KBM-7 (cell line): ENCODE data around the gene CCDC70.
"Not testable (repeated sequence)": the region's sequence is repeated elsewhere in the genome, so short reads cannot be mapped to it uniquely, and the experiment has no call there.

Source experiments
- DNase-seq: peaks from one replicate; pipeline ENCODE4 v3.0.0-alpha.2; 2015
- in situ Hi-C: fragments of 300-500 bp; cut with MboI; formaldehyde crosslinking; loops from 2 replicates; pipeline ENCODE4 v1.14.3; 2020; ENCODE audit warnings: low sequenced_read_pairs, low pct_unique_long_range_greater_than_20kb, mixed read lengths

The CCDC70 gene

DNA sequence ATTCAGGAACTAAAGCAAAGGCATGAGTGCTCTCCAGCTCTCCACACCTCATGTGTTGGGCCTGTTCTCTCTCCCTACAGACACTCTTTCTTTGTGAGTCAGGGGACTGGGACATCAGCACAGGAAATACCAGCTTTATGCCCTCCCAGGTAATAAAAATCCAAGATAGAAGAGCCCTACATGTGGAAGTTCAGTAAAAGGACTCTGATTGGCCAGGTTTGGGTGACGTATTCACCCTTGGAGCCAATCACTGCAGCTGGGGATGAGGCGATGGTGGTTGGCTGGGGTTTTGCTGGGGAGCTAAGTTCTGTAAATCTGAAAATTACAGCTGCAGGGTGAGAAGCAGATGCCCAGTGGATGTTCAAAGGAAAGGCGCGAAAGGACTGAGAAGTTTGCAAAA, 32.5 kb downstream of the CCDC70 start:
- in situ Hi-C loops = no loop called here

DNA sequence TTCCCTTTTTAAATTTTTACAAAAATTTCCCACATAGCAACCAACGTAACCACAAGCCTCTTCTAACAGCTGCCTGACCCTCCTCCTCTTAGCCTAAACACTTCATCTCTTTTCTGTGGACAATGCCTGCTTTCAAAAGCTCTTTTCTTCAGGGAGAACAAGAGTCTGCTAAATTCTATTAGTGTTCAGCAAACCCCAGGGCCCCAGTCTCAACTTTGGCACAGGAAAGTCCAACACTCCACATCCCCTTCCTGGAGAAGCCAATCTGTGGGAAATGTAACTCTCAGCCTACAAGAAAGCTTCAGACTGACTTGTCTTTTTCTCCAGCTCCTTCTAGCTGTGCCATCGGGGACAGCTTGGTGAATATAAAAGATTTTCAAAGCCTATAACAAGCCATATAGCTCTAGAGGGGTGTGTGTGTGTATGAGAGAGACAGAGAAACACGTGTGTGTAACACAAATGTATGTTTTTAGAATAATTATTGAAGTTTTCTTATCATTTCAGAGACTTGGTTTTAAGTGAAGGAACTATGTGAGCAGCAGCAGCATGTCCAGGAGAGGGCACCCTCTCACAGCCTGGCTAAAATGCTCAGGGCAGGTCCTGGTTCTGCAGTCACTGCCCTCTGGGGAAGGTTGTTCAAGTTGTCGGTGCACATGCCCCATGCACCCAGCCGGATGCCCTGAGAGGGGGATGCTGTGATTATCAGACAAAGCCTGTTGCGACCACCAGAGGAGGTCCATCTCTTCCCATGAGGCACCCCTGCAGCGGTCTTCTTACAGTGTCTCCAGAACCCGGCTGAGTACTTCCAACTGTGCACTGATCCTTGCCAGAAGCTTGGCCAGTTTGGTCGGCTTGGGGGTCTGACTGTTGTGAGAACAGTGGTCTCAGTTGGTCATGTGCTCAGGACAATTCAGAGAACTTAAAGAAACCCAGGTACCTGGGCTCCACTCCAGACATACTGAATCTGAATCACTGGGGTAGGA, 34.4 kb downstream of the CCDC70 start:
- in situ Hi-C loops = no loop called here
- peak; percentile 74 for DNase-seq

More for the DNA sequence above, 32.5 kb downstream of the CCDC70 start:
- DNase-seq = no peak

DNA sequence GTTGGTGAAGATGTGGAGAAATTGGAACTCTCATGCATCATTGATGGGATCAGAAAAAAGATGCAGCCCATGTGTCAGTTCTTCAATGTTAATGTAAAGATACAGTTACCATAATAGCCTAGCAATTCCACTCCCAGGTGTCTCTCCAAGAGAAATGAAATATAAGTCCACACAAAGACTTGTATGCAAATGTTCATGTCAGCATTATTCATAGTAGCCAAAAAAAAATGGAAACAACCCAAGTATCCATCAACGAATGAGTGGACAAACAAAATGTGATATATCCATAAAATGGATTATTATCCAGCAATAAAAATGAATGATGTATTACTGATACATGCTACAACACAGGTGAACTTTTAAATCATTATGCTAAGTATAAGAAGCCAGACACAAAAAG, 38.7 kb downstream of the CCDC70 start:
- no peak for DNase-seq
- in situ Hi-C loops = no loop called here

DNA sequence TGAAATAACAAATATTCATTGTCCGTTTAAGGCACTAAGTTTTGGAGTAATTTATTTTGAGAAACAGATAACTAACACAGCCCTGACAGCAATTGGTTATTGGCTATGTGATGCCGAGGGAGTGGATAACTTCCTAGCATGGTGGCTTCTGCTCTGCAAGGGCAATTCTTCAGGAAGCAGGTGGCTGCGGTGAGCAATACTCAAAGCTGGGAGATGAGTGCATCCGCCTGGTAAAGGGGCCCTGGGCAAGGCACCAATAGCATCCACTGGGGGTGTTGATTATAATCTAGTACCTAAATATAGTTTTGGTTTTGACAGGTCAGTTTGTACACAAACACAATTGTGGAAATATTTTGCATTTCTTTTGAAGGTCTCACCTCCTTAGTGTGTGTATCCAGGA, 41.0 kb downstream of the CCDC70 start:
- in situ Hi-C loops = no loop called here

DNA sequence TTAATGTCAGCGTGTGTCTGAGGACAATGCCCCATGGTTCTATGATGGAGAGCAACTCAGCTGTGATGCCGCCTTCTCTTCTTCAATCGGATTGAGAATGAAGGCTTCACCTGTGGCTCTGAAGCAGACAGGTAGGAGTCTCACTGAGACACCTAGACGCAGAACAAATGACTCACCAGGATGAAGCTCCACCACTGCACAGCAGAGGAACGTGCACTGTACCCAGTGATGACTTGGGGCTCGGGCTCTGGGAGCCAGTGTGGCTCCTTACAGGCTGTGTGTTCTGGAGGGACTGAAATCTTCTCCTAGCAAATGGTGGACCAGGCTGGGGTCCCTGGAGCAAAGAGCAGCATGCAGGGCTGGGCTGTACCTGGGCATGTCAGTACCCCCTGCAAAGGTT, 44.0 kb downstream of the CCDC70 start:
- DNase-seq = no peak
- in situ Hi-C loops = no loop called here

More for the DNA sequence above, 41.0 kb downstream of the CCDC70 start:
- DNase-seq = peak; percentile 76

DNA sequence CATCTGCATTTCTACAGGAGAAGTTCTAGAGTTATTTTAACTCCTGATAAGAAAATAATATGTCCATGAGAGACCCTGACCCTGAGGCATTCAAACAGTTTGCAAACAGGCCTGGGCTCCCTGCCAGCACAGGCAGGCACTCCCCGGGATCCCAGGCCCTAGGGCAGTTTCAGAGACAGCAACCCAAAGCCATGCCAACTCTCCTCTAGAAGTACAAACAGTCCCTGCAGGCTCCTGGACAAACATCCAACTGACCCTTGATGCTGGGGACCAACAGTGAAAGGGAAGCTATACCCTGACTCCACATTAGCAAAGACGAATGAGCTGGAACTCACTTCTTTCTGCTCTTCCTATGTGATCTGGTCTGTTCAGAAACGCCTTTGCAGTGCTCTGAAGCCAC, 44.8 kb downstream of the CCDC70 start:
- DNase-seq = no peak
- in situ Hi-C loops = no loop called here

DNA sequence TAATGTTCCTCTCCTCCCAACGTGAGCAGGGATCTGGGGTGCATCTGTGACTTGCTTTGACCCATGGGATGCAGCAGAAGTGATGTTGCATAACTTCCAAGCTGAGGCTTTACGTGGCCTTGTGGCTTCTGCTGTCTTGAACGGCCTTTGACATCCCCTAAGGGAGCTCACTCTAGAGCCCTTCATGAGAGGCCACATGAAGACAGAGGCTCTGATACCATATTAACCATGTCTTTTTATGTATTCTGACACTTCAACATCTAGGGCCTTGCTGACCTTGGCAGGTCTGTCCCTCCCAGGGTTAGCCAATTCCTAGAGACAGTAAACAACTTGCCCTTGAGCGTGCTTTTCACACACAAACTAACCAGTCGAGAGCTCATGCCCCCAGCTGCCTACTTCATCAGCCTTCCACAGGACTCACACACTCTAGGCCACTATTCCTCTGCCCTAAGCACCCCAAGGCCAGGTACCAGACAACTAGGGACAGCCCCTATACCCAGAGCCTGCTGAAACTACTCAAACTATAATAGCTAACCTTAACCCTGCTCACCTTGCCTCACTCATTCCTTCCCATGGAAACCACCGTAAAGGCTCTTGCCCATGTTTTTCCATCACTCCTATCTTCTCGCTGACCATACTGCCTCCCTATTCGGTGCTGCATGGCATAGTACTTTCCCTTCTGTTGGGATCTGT, 45.4 kb downstream of the CCDC70 start:
- in situ Hi-C loops = no loop called here

DNA sequence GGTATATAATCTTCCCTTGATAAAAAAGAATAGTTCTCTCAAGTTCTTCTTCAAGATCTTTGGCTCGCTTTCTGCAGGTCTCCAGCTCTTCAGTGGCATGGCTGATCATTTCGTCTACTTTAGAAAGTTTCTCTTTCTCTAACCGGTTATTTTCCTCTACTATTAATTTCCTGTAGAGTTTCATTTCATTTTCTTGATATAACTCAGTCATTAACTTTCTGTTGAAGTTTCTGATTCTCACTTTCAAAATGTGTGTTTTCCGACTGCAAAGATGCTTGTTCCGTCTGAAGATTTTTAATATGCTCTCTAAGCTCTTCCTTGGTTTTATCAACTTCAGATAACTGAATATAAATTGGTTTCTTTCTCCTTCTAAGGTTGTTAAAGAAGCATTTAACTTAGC, 47.5 kb downstream of the CCDC70 start:
- in situ Hi-C loops, DNase-seq: not testable (repeated sequence)

More for the DNA sequence above, 45.4 kb downstream of the CCDC70 start:
- no peak for DNase-seq

DNA sequence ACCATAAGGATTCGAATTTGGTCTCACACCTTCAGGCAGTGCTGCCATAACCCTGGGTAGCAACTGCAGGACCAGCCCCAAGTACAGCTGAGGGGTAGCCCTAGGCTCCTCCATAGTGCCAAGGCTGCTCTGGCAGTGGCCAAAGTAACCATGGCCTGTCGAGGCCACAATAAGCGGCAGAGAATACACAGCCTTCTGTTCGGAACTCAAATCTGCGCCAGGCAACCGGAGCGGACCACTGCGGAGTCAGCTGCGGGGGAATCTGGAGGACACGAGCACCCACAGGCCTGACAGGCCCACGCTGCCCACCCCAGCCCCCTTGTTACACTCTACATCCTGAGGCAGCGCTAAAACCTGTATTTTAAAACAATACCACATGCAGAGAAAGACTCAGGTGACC, 48.7 kb downstream of the CCDC70 start:
- in situ Hi-C loops = no loop called here
- no peak for DNase-seq

DNA sequence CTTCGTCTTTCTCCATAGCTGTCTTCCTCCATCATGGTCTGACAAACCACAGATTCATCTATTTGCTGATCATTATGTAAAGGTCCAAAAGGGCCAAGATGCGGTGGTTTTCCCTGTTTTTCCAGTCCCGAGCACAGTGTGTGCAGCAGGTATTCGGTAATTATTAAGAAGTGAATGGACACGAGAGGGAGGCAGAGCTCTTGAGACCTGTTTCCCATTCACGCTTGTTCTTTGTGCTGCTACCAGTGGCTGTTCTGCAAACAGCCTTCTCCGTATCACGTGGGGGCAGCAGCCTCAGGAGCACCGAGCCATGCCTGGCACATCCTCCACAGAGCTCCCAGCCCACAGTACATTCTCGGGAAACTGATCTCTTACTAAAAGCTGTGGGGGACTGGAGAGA, 50.3 kb downstream of the CCDC70 start:
- in situ Hi-C loops = no loop called here
- DNase-seq = no peak

DNA sequence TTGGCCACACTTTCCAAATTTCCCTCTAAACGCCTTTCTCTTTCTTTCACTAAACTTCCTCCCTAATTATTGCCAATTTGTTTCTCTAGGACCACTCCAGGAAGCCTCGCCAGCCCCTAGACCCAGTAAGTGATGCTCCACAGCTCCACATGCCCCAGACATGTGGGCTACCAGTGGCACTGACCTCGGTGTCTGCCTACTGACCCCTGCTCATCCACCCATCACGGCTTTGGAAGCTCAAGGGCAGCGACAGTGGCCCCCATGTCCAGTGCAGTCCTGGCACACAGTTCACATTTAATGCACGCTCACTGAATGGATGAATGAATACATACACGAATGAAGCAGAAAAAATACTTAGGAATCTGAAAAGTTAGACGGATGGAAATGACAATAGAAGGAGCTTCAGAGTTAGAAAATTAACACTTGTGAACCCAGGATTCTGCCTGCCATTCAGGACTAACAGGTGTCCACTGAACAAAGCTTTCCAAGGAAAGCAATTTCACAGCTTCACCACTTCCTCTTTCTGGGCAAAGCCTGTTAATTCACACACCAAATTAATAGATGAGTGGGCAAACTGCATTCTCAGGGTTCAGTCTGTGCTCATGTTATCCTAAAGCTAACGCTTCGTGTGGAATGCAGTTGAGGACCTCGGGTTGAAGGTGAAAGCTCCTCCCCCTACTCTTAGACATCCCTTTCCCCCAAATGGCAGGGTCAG, 50.9 kb downstream of the CCDC70 start:
- DNase-seq = peak; percentile 42
- in situ Hi-C loops = no loop called here

DNA sequence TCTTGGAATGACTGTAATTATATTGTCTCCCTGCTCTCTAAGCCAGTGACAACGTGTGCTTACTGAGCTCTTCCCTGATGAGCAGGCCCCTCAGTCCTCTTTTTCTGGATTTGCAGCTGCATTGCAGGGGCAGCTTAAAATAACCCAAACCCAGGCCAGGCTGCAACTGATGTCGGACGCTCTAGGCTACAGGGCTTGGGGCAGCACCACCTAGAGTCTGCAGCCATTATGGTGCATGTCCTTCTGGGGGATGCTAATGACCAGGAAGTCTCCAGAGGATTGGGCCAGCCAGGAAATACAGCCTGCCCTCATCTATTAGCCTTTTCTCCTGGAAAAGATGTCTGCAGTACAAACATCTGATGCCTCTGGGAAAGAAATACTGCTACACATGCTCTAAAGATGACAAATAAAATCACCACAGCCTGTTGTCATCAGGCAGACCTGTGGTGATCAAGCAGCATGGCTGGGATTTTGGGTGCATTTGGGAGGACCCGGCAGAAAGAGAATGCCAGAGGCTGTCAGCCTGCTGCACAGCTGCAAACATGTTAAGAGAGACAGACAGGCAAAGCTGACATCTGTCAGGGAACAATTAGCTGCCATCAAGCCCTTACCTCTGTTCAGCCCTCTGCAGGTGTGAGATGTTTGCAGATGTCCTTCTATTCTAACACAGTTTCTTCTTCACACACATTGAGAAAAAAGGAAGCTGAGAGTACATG, 51.8 kb downstream of the CCDC70 start:
- in situ Hi-C loops = no loop called here
- DNase-seq = no peak

DNA sequence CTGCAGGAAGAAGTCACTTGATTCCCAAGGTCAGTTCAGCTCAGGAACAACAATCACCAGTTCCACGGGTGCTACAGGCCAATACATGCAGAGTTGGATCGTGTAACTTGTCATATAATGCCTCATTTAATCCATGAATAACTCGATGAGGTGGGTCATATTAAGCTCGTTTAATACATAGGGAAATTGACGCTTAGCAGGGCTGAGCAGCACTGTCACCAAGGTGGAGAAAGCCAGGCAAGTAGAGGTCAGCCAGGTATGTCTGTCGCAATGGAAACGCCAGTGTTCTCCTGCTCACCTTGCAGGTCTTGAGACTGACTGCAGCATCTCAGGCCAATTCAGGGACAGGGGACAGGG, 52.3 kb downstream of the CCDC70 start:
- in situ Hi-C loops = no loop called here
- no peak for DNase-seq
